NB4 (cell line): Measurements from ENCODE around the gene ASB6.

ENCODE experiments used
- DNase-seq: peaks from one replicate; pipeline ENCODE4 v3.0.0; 2010; ENCODE audit warnings: low read depth
- H3K4me3 ChIP-seq: one replicate; pipeline ENCODE4 v1.5.1; 2011; ENCODE audit warnings: mild to moderate bottlenecking, low read depth, low read length, moderate library complexity
- CTCF ChIP-seq: IDR thresholded peaks from one replicate; pipeline ENCODE4 v1.5.1; 2012; ENCODE audit warnings: low read depth, low read length
- MAX ChIP-seq: IDR thresholded peaks from 2 replicates; pipeline ENCODE4 v1.6.1; 2011; ENCODE audit warnings: low read depth, low read length
- MYC ChIP-seq: IDR thresholded peaks from 2 replicates; pipeline ENCODE4 v1.6.1; 2011; ENCODE audit warnings: low read depth, low read length
- POLR2A ChIP-seq: IDR thresholded peaks from 2 replicates; pipeline ENCODE4 v1.6.1; 2011; ENCODE audit warnings: mild to moderate bottlenecking; ENCODE audit not compliant: insufficient read length; ENCODE audit errors: extremely low read depth

The ASB6 gene

GRCh38 chr9:129676975-129677374 is 35.0 kb upstream of the ASB6 start:
- TF ChIP-seq MYC = no peak
- TF ChIP-seq MAX = no peak
- no peak for TF ChIP-seq POLR2A
- no peak for TF ChIP-seq CTCF
- no peak for DNase-seq
- no peak overlapping the region for H3K4me3 ChIP-seq

GRCh38 chr9:129676287-129676686 is 34.3 kb upstream of the ASB6 start:
- TF ChIP-seq CTCF (no peak), MYC (no peak), MAX (no peak), POLR2A (no peak)
- no peak for DNase-seq
- H3K4me3 ChIP-seq = no peak overlapping the region

GRCh38 chr9:129675620-129676019 is 33.7 kb upstream of the ASB6 start:
- TF ChIP-seq MAX = no peak
- no peak for TF ChIP-seq CTCF
- no peak for TF ChIP-seq POLR2A
- TF ChIP-seq MYC = no peak
- DNase-seq = no peak

GRCh38 chr9:129674229-129674628 is 32.3 kb upstream of the ASB6 start:
- H3K4me3 ChIP-seq = no peak overlapping the region
- TF ChIP-seq MAX (no peak), CTCF (no peak), MYC (no peak), POLR2A (no peak)
- no peak for DNase-seq

More at GRCh38 chr9:129675620-129676019, 33.7 kb upstream of the ASB6 start:
- no peak overlapping the region for H3K4me3 ChIP-seq

GRCh38 chr9:129673602-129674001 is 31.7 kb upstream of the ASB6 start:
- TF ChIP-seq CTCF = no peak
- no peak for DNase-seq
- H3K4me3 ChIP-seq = no peak overlapping the region

GRCh38 chr9:129672702-129673101 is 30.8 kb upstream of the ASB6 start:
- TF ChIP-seq POLR2A = no peak
- no peak for TF ChIP-seq MAX
- TF ChIP-seq CTCF = no peak
- no peak for TF ChIP-seq MYC
- no peak overlapping the region for H3K4me3 ChIP-seq
- no peak for DNase-seq
